Thyroid gland (tissue), 4 donors: ENCODE results near the gene KIAA1614. TPM values are rescaled to one million over a fixed set of nuclear protein-coding genes. Genes with fewer than 3 reads are reported as not detected.
A peak's percentile ranks its signal among the peaks of the same experiment; 100 is the strongest.

ENCODE experiments used
- DNase-seq, 2 donors: peaks; one replicate each; pipeline ENCODE4 v3.0.0-alpha.2; 2019
- H3K27ac ChIP-seq, 3 donors: fragments of 200-600 bp; sonication (generic); 1 replicate in 2 of 3; 2 replicates in 1 of 3; pipeline ENCODE4 v1.5.1; 2016 to 2019; ENCODE audit warnings: mild to moderate bottlenecking in 1 of 3, moderate library complexity in 1 of 3
- H3K27me3 ChIP-seq: fragments of 200-600 bp; sonication (generic); one replicate; pipeline ENCODE4 v1.5.1; 2019
- H3K36me3 ChIP-seq, 2 donors: fragments of 200-600 bp; sonication (generic); one replicate each; pipeline ENCODE4 v1.5.1; 2016 to 2019
- H3K4me1 ChIP-seq, 2 donors: fragments of 200-600 bp; sonication (generic); one replicate each; pipeline ENCODE4 v1.5.1; 2017 to 2019
- H3K4me3 ChIP-seq, 3 donors: fragments of 200-600 bp; sonication (generic); replicated peaks in 1 of 3; 1 replicate in 2 of 3; 2 replicates in 1 of 3; pipeline ENCODE4 v1.5.1; 2016; ENCODE audit warnings: mild to moderate bottlenecking in 1 of 3
- H3K9me3 ChIP-seq: fragments of 200-600 bp; sonication (generic); one replicate; pipeline ENCODE4 v1.5.1; 2017
- CTCF ChIP-seq, 6 experiments: fragments of 200-600 bp in 3 of 6; fragments of 450-650 bp in 3 of 6; sonication (generic) in 3 of 6; IDR thresholded peaks; one replicate each; pipeline ENCODE4 v1.5.1; 2016 to 2019; ENCODE audit warnings: antibody characterized with exemption in 6 of 6, mild to moderate bottlenecking in 2 of 6, inconsistent platforms in 1 of 6, moderate library complexity in 1 of 6
- POLR2A ChIP-seq, 2 donors: fragments of 450-650 bp; IDR thresholded peaks; one replicate each; pipeline ENCODE4 v1.6.1; 2017; ENCODE audit warnings: antibody characterized with exemption in 2 of 2, mild to moderate bottlenecking in 2 of 2, moderate library complexity in 1 of 2
- WGBS, 2 donors: methylation state at CpG; one replicate each; pipeline ENCODE4 v1.1.5; 2017; 5-methylcytosine and 5-hydroxymethylcytosine counted together
- intact Hi-C: fragments of 100-400 bp; cut with DNase I; formaldehyde crosslinking; loops from one replicate; pipeline ENCODE4 v1.15.1; 2023
- total RNA-seq, 4 donors: library from RNA; depleted of rRNA; stranded (reverse); fragments of >200 nt; gene quantifications; one replicate each; pipeline ENCODE4 v1.2.3, GENCODE V29; 2016

Gene KIAA1614
- total RNA-seq, 4 donors from 2014 or later, result 8.7 to 16.7 (median 12.5) TPM

GRCh38 chr1:180976732-180977357, 64.1 kb downstream of the KIAA1614 start:
- Histone ChIP-seq H3K9me3 (no peaks in the 10 kb centered on the region), H3K36me3 (peaks cover 7 to 15% of the 10 kb centered on the region in 2 donors), H3K4me1 (peaks cover 1 to 12% of the 10 kb centered on the region in 2 donors), H3K27me3 (no peaks in the 10 kb centered on the region), H3K27ac (no peak overlapping the region), H3K4me3 (no peak overlapping the region)
- TF ChIP-seq POLR2A (IDR thresholded peaks at IDR 0.05) (no peak), CTCF (IDR thresholded peaks at IDR 0.05) (no peak)
- DNase-seq, result no peak
- intact Hi-C loops, result no loop called here
- 93 to 95% methylated on average over 6 of the region's 6 CpGs for WGBS, 2 donors

- peak overlapping the region; percentile 7 to 44 (median 29) for H3K27ac ChIP-seq
- no peak overlapping the region for H3K4me3 ChIP-seq
- peaks cover 10 to 11% of the 10 kb centered on the region in 2 donors for H3K4me1 ChIP-seq
- intact Hi-C loops, result no loop called here
- H3K9me3 ChIP-seq, result no peaks in the 10 kb centered on the region
- H3K27me3 ChIP-seq, result no peaks in the 10 kb centered on the region
- peak; percentile 56 to 69 for DNase-seq
- TF ChIP-seq CTCF (IDR thresholded peaks at IDR 0.05) (peak in 1 of 6 experiments; percentile 11), POLR2A (IDR thresholded peaks at IDR 0.05) (no peak)
- WGBS, 2 donors, result 35 to 40% methylated on average over 11 of the region's 11 CpGs
- H3K36me3 ChIP-seq, result peaks cover 5 to 13% of the 10 kb centered on the region in 2 donors
These were observed 69.1 kb downstream of the KIAA1614 start for GRCh38 chr1:180981596-180982387.

- WGBS, 2 donors, result 31 to 33% methylated on average over 1 of the region's 1 CpG
- H3K36me3 ChIP-seq, result peaks cover 7 to 20% of the 10 kb centered on the region in 2 donors
- peaks cover 10 to 11% of the 10 kb centered on the region in 2 donors for H3K4me1 ChIP-seq
- peak overlapping the region in 2 of 3 donors; percentile 7 to 29 for H3K27ac ChIP-seq
- H3K4me3 ChIP-seq, result no peak overlapping the region
- TF ChIP-seq CTCF (IDR thresholded peaks at IDR 0.05), result no peak
- TF ChIP-seq POLR2A (IDR thresholded peaks at IDR 0.05), result no peak
- no peaks in the 10 kb centered on the region for H3K27me3 ChIP-seq
- no peaks in the 10 kb centered on the region for H3K9me3 ChIP-seq
- DNase-seq, result no peak
- intact Hi-C loops, result no loop called here
These were observed 69.7 kb downstream of the KIAA1614 start for GRCh38 chr1:180982422-180982821.

GRCh38 chr1:180988253-180988752, 75.6 kb downstream of the KIAA1614 start:
- DNase-seq, result peak; percentile 40 to 44
- H3K36me3 ChIP-seq, result peaks cover 15 to 39% of the 10 kb centered on the region in 2 donors
- no peaks in the 10 kb centered on the region for H3K4me1 ChIP-seq
- intact Hi-C loops, result no loop called here
- no peaks in the 10 kb centered on the region for H3K9me3 ChIP-seq
- TF ChIP-seq POLR2A (IDR thresholded peaks at IDR 0.05), result no peak
- no peak for TF ChIP-seq CTCF (IDR thresholded peaks at IDR 0.05)
- no peak overlapping the region for H3K4me3 ChIP-seq
- H3K27me3 ChIP-seq, result no peaks in the 10 kb centered on the region
- WGBS, 2 donors, result 61 to 73% methylated on average over 8 of the region's 8 CpGs
- no peak overlapping the region for H3K27ac ChIP-seq

GRCh38 chr1:180994262-180994661, 81.6 kb downstream of the KIAA1614 start:
- TF ChIP-seq CTCF (IDR thresholded peaks at IDR 0.05) (no peak), POLR2A (IDR thresholded peaks at IDR 0.05) (no peak)
- DNase-seq, result no peak
- 84 to 86% methylated on average over 3 of the region's 3 CpGs for WGBS, 2 donors
- Histone ChIP-seq H3K4me3 (no peak overlapping the region), H3K27ac (no peak overlapping the region), H3K9me3 (no peaks in the 10 kb centered on the region), H3K36me3 (peaks cover 5 to 12% of the 10 kb centered on the region in 2 donors), H3K4me1 (no peaks in the 10 kb centered on the region), H3K27me3 (no peaks in the 10 kb centered on the region)
- intact Hi-C loops, result no loop called here
